Astrocyte (in vitro differentiated cells and primary cell): ENCODE results near the gene NFS1. TPM values are rescaled to one million over a fixed set of nuclear protein-coding genes. Genes with fewer than 3 reads are reported as not detected.
"Not testable (repeated sequence)": the region's sequence is repeated elsewhere in the genome, so short reads cannot be mapped to it uniquely, and the experiment has no call there.

Experiments
- DNase-seq: peaks from one replicate; pipeline ENCODE4 v3.0.0-alpha.2; 2010; ENCODE audit warnings: low read depth
- FAIRE-seq: peaks from 2 replicates; lab custom pipeline; 2011; peaks lifted over from hg19 to GRCh38; lab: Jason Lieb, UNC
- H2AFZ ChIP-seq: 2 replicates; pipeline ENCODE4 v1.6.0; 2012; ENCODE audit warnings: low read depth, low read length, inconsistent platforms
- H3K27ac ChIP-seq: 2 replicates; pipeline ENCODE4 v1.5.1; 2011; ENCODE audit warnings: low read depth, low read length, inconsistent platforms
- H3K27me3 ChIP-seq: 2 replicates; pipeline ENCODE4 v1.6.0; 2011; ENCODE audit warnings: low read length, inconsistent platforms; ENCODE audit not compliant: insufficient read depth
- H3K36me3 ChIP-seq: 2 replicates; pipeline ENCODE4 v1.5.1; 2011; ENCODE audit warnings: low read length, inconsistent platforms; ENCODE audit not compliant: insufficient read depth
- H3K4me1 ChIP-seq: 2 replicates; pipeline ENCODE4 v1.5.1; 2011; ENCODE audit warnings: low read length, inconsistent platforms; ENCODE audit not compliant: insufficient read depth
- H3K4me2 ChIP-seq: 2 replicates; pipeline ENCODE4 v1.6.0; 2012; ENCODE audit warnings: low read length, inconsistent platforms
- H3K4me3 ChIP-seq: 2 replicates; pipeline ENCODE4 v1.5.1; 2011; ENCODE audit warnings: low read depth, mild to moderate bottlenecking, low read length, inconsistent platforms; ENCODE audit not compliant: insufficient read depth
- H3K79me2 ChIP-seq: 2 replicates; pipeline ENCODE4 v1.6.0; 2012; ENCODE audit warnings: mild to moderate bottlenecking, low read length, inconsistent platforms; ENCODE audit not compliant: insufficient read depth
- H3K9ac ChIP-seq: 2 replicates; pipeline ENCODE4 v1.6.0; 2012; ENCODE audit warnings: mild to moderate bottlenecking, low read length, inconsistent platforms
- H3K9me3 ChIP-seq: 2 replicates; pipeline ENCODE4 v1.5.1; 2012; ENCODE audit warnings: low read depth, mild to moderate bottlenecking, low read length, inconsistent platforms; ENCODE audit not compliant: insufficient read depth
- H4K20me1 ChIP-seq: 2 replicates; pipeline ENCODE4 v1.6.0; 2012; ENCODE audit warnings: low read length, inconsistent platforms; ENCODE audit not compliant: insufficient read depth
- H3K27ac Mint-ChIP-seq: one replicate; pipeline ENCODE4 v1.8.0; 2021; ENCODE audit warnings: mild to moderate bottlenecking, mixed read lengths; ENCODE audit not compliant: unreplicated experiment
- H3K27me3 Mint-ChIP-seq: one replicate; pipeline ENCODE4 v1.8.0; 2021; ENCODE audit warnings: low read depth, mixed read lengths; ENCODE audit not compliant: unreplicated experiment
- H3K36me3 Mint-ChIP-seq: one replicate; pipeline ENCODE4 v1.8.0; 2021; ENCODE audit warnings: low read depth, mixed read lengths; ENCODE audit not compliant: unreplicated experiment
- H3K4me1 Mint-ChIP-seq: one replicate; pipeline ENCODE4 v1.8.0; 2021; ENCODE audit warnings: low read depth, mixed read lengths; ENCODE audit not compliant: unreplicated experiment
- H3K4me3 Mint-ChIP-seq: one replicate; pipeline ENCODE4 v1.8.0; 2021; ENCODE audit warnings: mild to moderate bottlenecking, moderate library complexity, mixed read lengths; ENCODE audit not compliant: unreplicated experiment
- H3K9me3 Mint-ChIP-seq: one replicate; pipeline ENCODE4 v1.8.0; 2021; ENCODE audit warnings: mild to moderate bottlenecking, mixed read lengths; ENCODE audit not compliant: unreplicated experiment
- EZH2 ChIP-seq: IDR thresholded peaks from 2 replicates; pipeline ENCODE4 v1.6.1; 2012; ENCODE audit warnings: mild to moderate bottlenecking, low read length, inconsistent platforms; ENCODE audit not compliant: insufficient read depth
- total RNA-seq: library from RNA; stranded (reverse); gene quantifications from 2 replicates; pipeline ENCODE4 v1.2.1, GENCODE V29; 2021
- TF ChIP-seq, protein P1 (sequence below): IDR thresholded peaks from 2 replicates; pipeline ENCODE4 v1.5.1; 2011; ENCODE audit warnings: low read depth, mild to moderate bottlenecking, inconsistent platforms, low read length, moderate library complexity; ENCODE audit not compliant: insufficient read depth

The NFS1 gene
- total RNA-seq, 1 donor from 2014 or later: 30.3 TPM

DNA sequence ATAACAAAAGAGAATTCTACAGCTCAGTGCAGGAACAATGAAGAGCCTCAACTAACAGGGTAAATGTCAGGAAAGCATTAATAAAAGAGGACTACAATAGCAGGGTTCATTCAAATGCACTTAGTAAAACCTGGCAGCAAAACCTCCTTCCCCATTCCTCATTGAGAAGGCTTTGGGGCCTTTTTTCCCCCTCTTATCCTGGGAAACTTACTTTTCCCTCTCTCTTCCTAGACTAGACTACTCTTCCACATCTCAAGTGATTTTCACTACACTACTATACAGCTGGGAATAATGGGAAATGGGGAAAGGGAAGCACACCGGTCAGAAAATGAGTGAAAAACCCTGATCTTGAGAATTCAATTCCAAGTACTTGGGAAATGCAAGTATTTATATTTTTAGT, 10.1 kb upstream of the NFS1 start:
- peaks cover 88% of the 10 kb centered on the region for H3K36me3 ChIP-seq
- no peaks in the 10 kb centered on the region for H3K9me3 ChIP-seq
- no peak overlapping the region for H2AFZ ChIP-seq
- Mint-ChIP-seq H3K4me3 (no peak overlapping the region), H3K36me3 (peaks cover 14% of the 10 kb centered on the region), H3K9me3 (no peaks in the 10 kb centered on the region), H3K27ac (peak overlapping the region; percentile 38), H3K27me3 (no peaks in the 10 kb centered on the region), H3K4me1 (peaks cover 27% of the 10 kb centered on the region)
- TF ChIP-seq, protein P1, sequence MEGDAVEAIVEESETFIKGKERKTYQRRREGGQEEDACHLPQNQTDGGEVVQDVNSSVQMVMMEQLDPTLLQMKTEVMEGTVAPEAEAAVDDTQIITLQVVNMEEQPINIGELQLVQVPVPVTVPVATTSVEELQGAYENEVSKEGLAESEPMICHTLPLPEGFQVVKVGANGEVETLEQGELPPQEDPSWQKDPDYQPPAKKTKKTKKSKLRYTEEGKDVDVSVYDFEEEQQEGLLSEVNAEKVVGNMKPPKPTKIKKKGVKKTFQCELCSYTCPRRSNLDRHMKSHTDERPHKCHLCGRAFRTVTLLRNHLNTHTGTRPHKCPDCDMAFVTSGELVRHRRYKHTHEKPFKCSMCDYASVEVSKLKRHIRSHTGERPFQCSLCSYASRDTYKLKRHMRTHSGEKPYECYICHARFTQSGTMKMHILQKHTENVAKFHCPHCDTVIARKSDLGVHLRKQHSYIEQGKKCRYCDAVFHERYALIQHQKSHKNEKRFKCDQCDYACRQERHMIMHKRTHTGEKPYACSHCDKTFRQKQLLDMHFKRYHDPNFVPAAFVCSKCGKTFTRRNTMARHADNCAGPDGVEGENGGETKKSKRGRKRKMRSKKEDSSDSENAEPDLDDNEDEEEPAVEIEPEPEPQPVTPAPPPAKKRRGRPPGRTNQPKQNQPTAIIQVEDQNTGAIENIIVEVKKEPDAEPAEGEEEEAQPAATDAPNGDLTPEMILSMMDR: no peak
- no peak for TF ChIP-seq EZH2
- peaks cover 92% of the 10 kb centered on the region for H3K79me2 ChIP-seq
- H3K4me1 ChIP-seq: no peaks in the 10 kb centered on the region
- H3K27ac ChIP-seq: no peak overlapping the region
- no peak overlapping the region for H3K4me3 ChIP-seq
- H4K20me1 ChIP-seq: peaks cover 91% of the 10 kb centered on the region
- FAIRE-seq (no peak), DNase-seq (no peak)
- no peak overlapping the region for H3K4me2 ChIP-seq
- no peaks in the 10 kb centered on the region for H3K27me3 ChIP-seq
- no peak overlapping the region for H3K9ac ChIP-seq

DNA sequence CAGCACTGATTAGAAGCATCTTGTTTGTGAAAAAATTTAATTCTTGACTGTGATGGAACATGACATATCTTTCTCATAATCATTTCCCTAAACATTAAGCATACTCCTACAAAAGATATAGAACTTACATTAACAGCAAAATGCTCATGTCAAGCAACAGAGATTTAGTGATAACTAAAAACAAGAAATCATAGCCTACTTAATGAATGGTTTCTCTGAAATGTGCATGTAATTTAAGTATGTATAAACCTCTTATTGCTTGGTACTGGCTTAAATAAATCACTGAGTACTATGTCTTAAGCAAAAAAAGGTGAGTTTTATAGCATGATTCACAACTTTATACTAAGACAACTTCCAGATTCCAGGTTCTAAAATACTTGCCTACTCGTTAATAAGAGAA, 9.3 kb upstream of the NFS1 start:
- DNase-seq (no peak), FAIRE-seq (no peak)
- H3K9me3 Mint-ChIP-seq: no peaks in the 10 kb centered on the region
- H3K27ac Mint-ChIP-seq: no peak overlapping the region
- H3K4me1 Mint-ChIP-seq: peaks cover 27% of the 10 kb centered on the region
- Histone ChIP-seq H3K4me2 (no peak overlapping the region), H2AFZ (no peak overlapping the region), H3K27me3 (no peaks in the 10 kb centered on the region), H3K9ac (no peak overlapping the region), H4K20me1 (peaks cover 92% of the 10 kb centered on the region), H3K4me1 (no peaks in the 10 kb centered on the region), H3K36me3 (peaks cover 88% of the 10 kb centered on the region), H3K79me2 (peaks cover 90% of the 10 kb centered on the region), H3K9me3 (no peaks in the 10 kb centered on the region), H3K4me3 (no peak overlapping the region), H3K27ac (no peak overlapping the region)
- H3K36me3 Mint-ChIP-seq: peaks cover 11% of the 10 kb centered on the region
- no peak overlapping the region for H3K4me3 Mint-ChIP-seq
- H3K27me3 Mint-ChIP-seq: no peaks in the 10 kb centered on the region
- TF ChIP-seq, protein P1: no peak
- no peak for TF ChIP-seq EZH2

DNA sequence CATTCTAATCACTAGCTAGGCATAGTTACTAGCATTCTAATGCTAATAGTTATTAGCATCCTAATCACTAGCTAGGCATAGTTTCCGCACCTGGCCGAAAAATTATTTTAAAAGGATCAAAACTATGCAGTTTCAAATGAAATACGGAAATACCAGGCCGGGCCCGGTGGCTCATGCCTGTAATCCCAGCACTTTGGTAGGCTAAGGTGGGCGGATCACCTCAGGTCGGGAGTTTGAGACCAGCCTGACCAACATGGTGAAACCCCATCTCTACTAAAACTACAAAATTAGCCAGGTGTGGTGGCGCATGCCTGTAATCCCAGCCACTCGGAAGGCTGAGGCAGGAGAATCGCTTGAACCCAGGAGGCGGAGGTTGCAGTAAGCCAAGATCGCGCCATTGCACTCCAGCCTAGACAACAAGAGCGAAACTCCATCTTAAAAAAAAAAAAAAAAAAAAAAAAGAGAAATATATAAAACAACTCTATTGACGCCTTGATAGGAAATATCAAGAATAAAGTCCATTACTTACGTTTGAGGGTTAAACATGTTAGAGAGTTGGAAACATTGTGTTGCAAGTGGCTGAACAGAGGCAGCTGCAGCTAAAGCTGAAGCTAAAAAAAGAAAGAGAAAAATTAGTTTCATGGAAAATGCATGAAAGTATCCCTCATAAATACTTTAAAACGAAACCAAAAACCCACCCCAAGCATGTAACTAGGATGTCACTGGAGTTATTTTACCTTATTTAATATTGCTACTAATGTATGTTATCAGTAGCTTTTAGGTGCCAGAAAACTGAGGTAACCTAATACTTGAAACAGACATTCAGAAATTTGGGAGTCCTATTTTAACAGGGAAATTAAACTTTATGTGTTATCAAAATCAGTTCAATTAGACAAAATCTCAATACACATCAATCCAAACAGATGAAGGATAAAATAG, 7.7 kb upstream of the NFS1 start:
- not testable (repeated sequence) for H3K27ac ChIP-seq, FAIRE-seq, H2AFZ ChIP-seq, H3K9ac ChIP-seq, DNase-seq, H3K27me3 ChIP-seq, H3K4me3 Mint-ChIP-seq, H3K4me1 ChIP-seq, H3K27me3 Mint-ChIP-seq, H3K4me2 ChIP-seq, H3K9me3 Mint-ChIP-seq, H3K9me3 ChIP-seq, H3K4me3 ChIP-seq
- Histone ChIP-seq H4K20me1 (peaks cover 93% of the 10 kb centered on the region), H3K79me2 (peaks cover 85% of the 10 kb centered on the region), H3K36me3 (peaks cover 91% of the 10 kb centered on the region)
- peaks cover 24% of the 10 kb centered on the region for H3K4me1 Mint-ChIP-seq
- H3K27ac Mint-ChIP-seq: peak overlapping the region; percentile 26
- H3K36me3 Mint-ChIP-seq: peaks cover 12% of the 10 kb centered on the region

DNA sequence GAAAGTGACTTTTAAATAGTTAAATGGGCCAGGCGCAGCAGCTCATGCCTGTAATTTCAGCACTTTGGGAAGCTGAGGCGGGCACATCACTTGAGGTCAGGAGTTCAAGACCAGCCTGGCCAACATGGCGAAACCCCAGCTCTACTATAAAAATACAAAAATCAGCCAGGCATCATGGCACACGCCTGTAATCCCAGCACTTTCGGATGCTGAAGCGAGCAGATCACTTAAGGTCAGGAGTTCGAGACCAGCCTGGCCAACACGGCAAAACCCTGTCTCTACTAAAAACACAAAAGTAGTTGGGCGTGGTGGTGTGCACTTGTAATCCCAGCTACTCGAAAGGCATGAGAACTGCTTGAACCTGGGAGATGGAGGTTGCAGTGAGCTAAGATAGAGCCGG, 6.7 kb upstream of the NFS1 start:
- H3K79me2 ChIP-seq: peaks cover 84% of the 10 kb centered on the region

More for the DNA sequence above, 6.7 kb upstream of the NFS1 start:
- not testable (repeated sequence) for FAIRE-seq, H3K4me3 Mint-ChIP-seq, H3K9ac ChIP-seq, H3K27ac ChIP-seq, H3K9me3 ChIP-seq, H2AFZ ChIP-seq, H3K27ac Mint-ChIP-seq, H3K27me3 ChIP-seq, H3K9me3 Mint-ChIP-seq, H3K4me1 ChIP-seq, H3K4me2 ChIP-seq, H3K4me3 ChIP-seq, H3K27me3 Mint-ChIP-seq, DNase-seq
- Mint-ChIP-seq H3K4me1 (peaks cover 15% of the 10 kb centered on the region), H3K36me3 (peaks cover 12% of the 10 kb centered on the region)
- Histone ChIP-seq H4K20me1 (peaks cover 89% of the 10 kb centered on the region), H3K36me3 (peaks cover 83% of the 10 kb centered on the region)
